Panc1 (cell line): Measurements from ENCODE around the gene BRAP. TPM values are rescaled to one million over a fixed set of nuclear protein-coding genes. Genes with fewer than 3 reads are reported as not detected.
A peak's percentile ranks its signal among the peaks of the same experiment; 100 is the strongest.

Experiments used
- ATAC-seq: fragments of 200-7000 bp; cut with Tn5 transposase; 2 replicates; pipeline ENCODE4 v1.9.1; 2020; ENCODE audit warnings: mild to moderate bottlenecking, moderate library complexity
- BruUV-seq: library from RNA; stranded (reverse); fragments of 400-500 nt; replicated peaks from 2 replicates; lab custom pipeline; 2021; lab: Mats Ljungman, UMichigan
- CTCF ChIA-PET: fragments of 300-600 bp; sonication (Branson Sonifier 250); formaldehyde crosslinking; loops from one replicate; lab custom pipeline; 2022; ENCODE audit warnings: antibody characterized with exemption; lab: Charles Lee
- POLR2A ChIA-PET: fragments of 300-600 bp; sonication (Branson Sonifier 250); formaldehyde crosslinking; loops from one replicate; lab custom pipeline; 2022; ENCODE audit warnings: antibody characterized with exemption; lab: Charles Lee
- DNase-seq: peaks from one replicate; pipeline ENCODE4 v3.0.0-alpha.2; 2010; ENCODE audit warnings: low read depth, low spot score
- H3K27ac ChIP-seq: 2 replicates; pipeline ENCODE4 v1.5.1; 2011; ENCODE audit warnings: mild to moderate bottlenecking, low read length, inconsistent platforms
- H3K27me3 ChIP-seq: fragments of 200-500 bp; sonication (Bioruptor generic); 2 replicates; pipeline ENCODE4 v1.6.0; 2014; ENCODE audit warnings: low read length, inconsistent platforms; ENCODE audit not compliant: control insufficient read depth, insufficient read depth
- H3K36me3 ChIP-seq: fragments of 200-500 bp; sonication (Bioruptor generic); 2 replicates; pipeline ENCODE4 v1.5.1; 2014; ENCODE audit warnings: inconsistent platforms, mild to moderate bottlenecking, low read length, moderate library complexity; ENCODE audit not compliant: control insufficient read depth, insufficient read depth
- H3K4me1 ChIP-seq: 2 replicates; pipeline ENCODE4 v1.5.1; 2011; ENCODE audit warnings: inconsistent platforms, mild to moderate bottlenecking, low read length, moderate library complexity; ENCODE audit not compliant: control insufficient read depth, insufficient read depth
- H3K4me3 ChIP-seq, 2 experiments: 2 replicates each; pipeline ENCODE4 v1.5.1; 2011 to 2012; ENCODE audit warnings: low read depth in 2 of 2, low read length in 2 of 2, mild to moderate bottlenecking in 2 of 2, inconsistent platforms in 1 of 2, moderate library complexity in 1 of 2
- H3K9me3 ChIP-seq: fragments of 200-500 bp; sonication (Bioruptor generic); 2 replicates; pipeline ENCODE4 v1.5.1; 2014; ENCODE audit warnings: low read depth, mild to moderate bottlenecking, inconsistent platforms, low read length, moderate library complexity; ENCODE audit not compliant: control insufficient read depth, insufficient read depth
- CTCF ChIP-seq: fragments of 450-650 bp; IDR thresholded peaks from 2 replicates; pipeline ENCODE4 v1.5.1; 2017; ENCODE audit warnings: mild to moderate bottlenecking
- POLR2AphosphoS5 ChIP-seq: IDR thresholded peaks from 2 replicates; pipeline ENCODE4 v1.6.1; 2012; ENCODE audit warnings: mild to moderate bottlenecking, low read depth, low read length, moderate library complexity
- SIN3A ChIP-seq: IDR thresholded peaks from 2 replicates; pipeline ENCODE4 v1.6.1; 2012; ENCODE audit warnings: low read depth, mild to moderate bottlenecking, low read length, moderate library complexity, borderline replicate concordance; ENCODE audit not compliant: insufficient read depth
- TCF7L2 ChIP-seq: IDR thresholded peaks from 2 replicates; pipeline ENCODE4 v1.6.1; 2011; ENCODE audit warnings: mild to moderate bottlenecking, low read depth, low read length, inconsistent platforms
- in situ Hi-C: cut with HindIII; loops from 2 replicates; pipeline ENCODE4 v1.10.0; 2016; ENCODE audit warnings: low sequenced_read_pairs, low pct_unique_long_range_greater_than_20kb
- intact Hi-C: fragments of 100-400 bp; cut with micrococcal nuclease; formaldehyde crosslinking; loops from one replicate; pipeline ENCODE4 v1.10.0; 2022; ENCODE audit not compliant: unreplicated experiment
- total RNA-seq: library from RNA; stranded (reverse); gene quantifications from one replicate; pipeline ENCODE4 v1.2.1, GENCODE V29; 2021; ENCODE audit not compliant: unreplicated experiment
- TF ChIP-seq, protein P1 (sequence below), 2 experiments: IDR thresholded peaks; 2 replicates each; pipeline ENCODE4 v1.6.1; 2011 to 2012; ENCODE audit warnings: low read depth in 2 of 2, control low read depth in 1 of 2, low read length in 1 of 2, mild to moderate bottlenecking in 1 of 2, moderate library complexity in 1 of 2; ENCODE audit not compliant: insufficient read depth in 1 of 2

The BRAP gene
- total RNA-seq, 1 experiment from 2014 or later, result 19.6 TPM

DNA sequence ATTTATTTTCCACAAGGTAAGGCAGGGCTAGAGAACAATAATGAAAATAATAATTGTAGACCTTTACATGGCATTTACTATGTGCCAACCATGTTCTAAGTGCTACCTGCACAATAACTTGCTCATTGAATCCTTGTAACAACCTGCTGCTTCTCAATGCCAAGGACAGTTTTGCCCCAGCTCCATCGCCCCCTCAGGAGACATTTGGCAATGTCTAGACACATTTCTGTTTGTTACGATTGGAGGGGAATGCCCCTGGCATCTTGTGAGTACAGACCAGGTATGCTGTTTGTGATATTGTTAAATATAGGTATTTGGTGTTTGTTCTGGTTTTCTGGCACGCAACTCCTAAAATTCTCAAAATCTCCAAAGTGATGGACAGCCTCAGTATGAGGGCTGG lies 78.5 kb downstream of the BRAP start:
- no peaks in the 10 kb centered on the region for H3K9me3 ChIP-seq
- no peaks in the 10 kb centered on the region for H3K4me1 ChIP-seq
- intact Hi-C loops, result no loop called here
- no peak overlapping the region for H3K27ac ChIP-seq
- no TSS peak for BruUV-seq
- in situ Hi-C loops, result no loop called here
- H3K4me3 ChIP-seq, result no peak overlapping the region
- peak; percentile 46; the same call in 1 of the 2 replicates for ATAC-seq
- POLR2A ChIA-PET, result no interaction called here
- DNase-seq, result no peak
- TF ChIP-seq CTCF, result no peak
- TF ChIP-seq TCF7L2, result no peak
- TF ChIP-seq, protein P1, sequence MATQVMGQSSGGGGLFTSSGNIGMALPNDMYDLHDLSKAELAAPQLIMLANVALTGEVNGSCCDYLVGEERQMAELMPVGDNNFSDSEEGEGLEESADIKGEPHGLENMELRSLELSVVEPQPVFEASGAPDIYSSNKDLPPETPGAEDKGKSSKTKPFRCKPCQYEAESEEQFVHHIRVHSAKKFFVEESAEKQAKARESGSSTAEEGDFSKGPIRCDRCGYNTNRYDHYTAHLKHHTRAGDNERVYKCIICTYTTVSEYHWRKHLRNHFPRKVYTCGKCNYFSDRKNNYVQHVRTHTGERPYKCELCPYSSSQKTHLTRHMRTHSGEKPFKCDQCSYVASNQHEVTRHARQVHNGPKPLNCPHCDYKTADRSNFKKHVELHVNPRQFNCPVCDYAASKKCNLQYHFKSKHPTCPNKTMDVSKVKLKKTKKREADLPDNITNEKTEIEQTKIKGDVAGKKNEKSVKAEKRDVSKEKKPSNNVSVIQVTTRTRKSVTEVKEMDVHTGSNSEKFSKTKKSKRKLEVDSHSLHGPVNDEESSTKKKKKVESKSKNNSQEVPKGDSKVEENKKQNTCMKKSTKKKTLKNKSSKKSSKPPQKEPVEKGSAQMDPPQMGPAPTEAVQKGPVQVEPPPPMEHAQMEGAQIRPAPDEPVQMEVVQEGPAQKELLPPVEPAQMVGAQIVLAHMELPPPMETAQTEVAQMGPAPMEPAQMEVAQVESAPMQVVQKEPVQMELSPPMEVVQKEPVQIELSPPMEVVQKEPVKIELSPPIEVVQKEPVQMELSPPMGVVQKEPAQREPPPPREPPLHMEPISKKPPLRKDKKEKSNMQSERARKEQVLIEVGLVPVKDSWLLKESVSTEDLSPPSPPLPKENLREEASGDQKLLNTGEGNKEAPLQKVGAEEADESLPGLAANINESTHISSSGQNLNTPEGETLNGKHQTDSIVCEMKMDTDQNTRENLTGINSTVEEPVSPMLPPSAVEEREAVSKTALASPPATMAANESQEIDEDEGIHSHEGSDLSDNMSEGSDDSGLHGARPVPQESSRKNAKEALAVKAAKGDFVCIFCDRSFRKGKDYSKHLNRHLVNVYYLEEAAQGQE (IDR thresholded peaks at IDR 0.05; ENCODE audit: insufficient read depth in 1 of 2, low read depth in 2 of 2, low read length in 1 of 2), result no peak
- TF ChIP-seq SIN3A, result no peak
- no peak for TF ChIP-seq POLR2AphosphoS5
- no peaks in the 10 kb centered on the region for H3K27me3 ChIP-seq
- CTCF ChIA-PET, result no interaction called here
- no peaks in the 10 kb centered on the region for H3K36me3 ChIP-seq

DNA sequence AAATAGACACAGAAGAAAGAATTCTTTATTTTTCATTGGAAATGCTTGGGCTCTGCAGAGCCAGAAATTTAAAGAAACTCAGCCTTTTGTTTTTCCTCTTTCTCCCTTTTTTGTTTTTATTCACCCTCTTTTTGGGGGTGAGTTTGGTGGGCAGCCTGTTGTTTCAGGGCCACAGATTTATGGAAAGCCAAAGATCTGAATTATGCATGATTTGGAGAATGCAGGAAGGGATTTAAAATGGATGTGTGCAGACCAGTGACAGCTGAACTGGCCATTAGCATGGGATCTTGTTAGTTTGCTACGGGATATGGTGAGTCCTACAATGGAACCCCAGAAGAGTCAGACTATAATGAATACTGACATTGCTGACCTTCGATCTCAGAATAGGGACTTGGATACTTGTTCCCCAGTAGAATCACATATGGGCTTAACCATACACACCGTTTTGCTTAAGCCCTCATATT lies 79.0 kb downstream of the BRAP start:
- POLR2A ChIA-PET, result interaction anchor here (0.5 kb wide), 1 partner anchor 556 kb away, joined by 4 read pairs; no protein-coding TSS in a partner anchor
- no TSS peak for BruUV-seq

More for the DNA sequence above, 79.0 kb downstream of the BRAP start:
- TF ChIP-seq POLR2AphosphoS5 (no peak), CTCF (no peak), SIN3A (no peak), TCF7L2 (no peak)
- TF ChIP-seq, protein P1 (IDR thresholded peaks at IDR 0.05; ENCODE audit: insufficient read depth in 1 of 2, low read depth in 2 of 2, low read length in 1 of 2), result no peak
- DNase-seq (no peak), ATAC-seq (no peak)
- Histone ChIP-seq H3K27me3 (no peaks in the 10 kb centered on the region), H3K27ac (no peak overlapping the region), H3K9me3 (no peaks in the 10 kb centered on the region), H3K4me1 (no peaks in the 10 kb centered on the region), H3K4me3 (no peak overlapping the region), H3K36me3 (no peaks in the 10 kb centered on the region)
- CTCF ChIA-PET, result no interaction called here
- in situ Hi-C loops, result no loop called here
- intact Hi-C loops, result no loop called here
